Activated CD4-positive, alpha-beta T cell treated with anti-CD3 and anti-CD28 coated beads for 48 hours (primary cell): ENCODE results near the gene RGS3.
A peak's percentile ranks its signal among the peaks of the same experiment; 100 is the strongest.

Source experiments
- DNase-seq: peaks from one replicate; pipeline ENCODE4 v3.0.0-alpha.2; 2020

Gene RGS3

GRCh38 chr9:113574441-113575262 is 111.1 kb downstream of the RGS3 start:
- DNase-seq: no peak

- DNase-seq: no peak
These were observed 114.2 kb downstream of the RGS3 start for GRCh38 chr9:113577525-113578261.

- DNase-seq: no peak
These were observed 114.8 kb downstream of the RGS3 start for GRCh38 chr9:113578279-113578865.

GRCh38 chr9:113578882-113579282 is 115.4 kb downstream of the RGS3 start:
- DNase-seq: peak; percentile 91

- peak; percentile 36 for DNase-seq
These were observed 115.9 kb downstream of the RGS3 start for GRCh38 chr9:113579283-113580040.

- peak; percentile 81 for DNase-seq
These were observed 116.8 kb downstream of the RGS3 start for GRCh38 chr9:113580041-113580953.

- DNase-seq: peak; percentile 25
These were observed 117.4 kb downstream of the RGS3 start for GRCh38 chr9:113580954-113581311.

GRCh38 chr9:113581865-113582697 is 118.6 kb downstream of the RGS3 start:
- DNase-seq: peak; percentile 86

- DNase-seq: no peak
These were observed 119.2 kb downstream of the RGS3 start for GRCh38 chr9:113582698-113583200.

GRCh38 chr9:113583511-113584427 is 120.2 kb downstream of the RGS3 start:
- no peak for DNase-seq

GRCh38 chr9:113584428-113585084 is 121.0 kb downstream of the RGS3 start:
- no peak for DNase-seq

GRCh38 chr9:113585085-113585442 is 121.5 kb downstream of the RGS3 start:
- no peak for DNase-seq

- no peak for DNase-seq
These were observed 122.0 kb downstream of the RGS3 start for GRCh38 chr9:113585555-113585954.

GRCh38 chr9:113587471-113588031 is 124.0 kb downstream of the RGS3 start:
- no peak for DNase-seq

- DNase-seq: no peak
These were observed 124.8 kb downstream of the RGS3 start for GRCh38 chr9:113588242-113588810.

- no peak for DNase-seq
These were observed 125.4 kb downstream of the RGS3 start for GRCh38 chr9:113588936-113589335.

GRCh38 chr9:113589407-113589806 is 125.9 kb downstream of the RGS3 start:
- DNase-seq: no peak

GRCh38 chr9:113589890-113590289 is 126.4 kb downstream of the RGS3 start:
- DNase-seq: no peak

GRCh38 chr9:113590389-113590788 is 126.9 kb downstream of the RGS3 start:
- no peak for DNase-seq
